Endodermal cell (in vitro differentiated cells): Measurements from ENCODE around the gene HSPB7. TPM values are rescaled to one million over a fixed set of nuclear protein-coding genes. Genes with fewer than 3 reads are reported as not detected.
A peak's percentile ranks its signal among the peaks of the same experiment; 100 is the strongest.

Experiments
- DNase-seq: peaks from one replicate; pipeline ENCODE4 v3.0.0-alpha.2; 2017
- H3K27ac ChIP-seq: 2 replicates; pipeline ENCODE4 v1.5.1; 2013; ENCODE audit warnings: mild to moderate bottlenecking, low read depth, low read length, moderate library complexity
- H3K27me3 ChIP-seq: 2 replicates; pipeline ENCODE4 v1.6.1; 2013; ENCODE audit warnings: mild to moderate bottlenecking, low read length, moderate library complexity; ENCODE audit not compliant: insufficient read depth, control insufficient read depth, poor library complexity, severe bottlenecking
- H3K36me3 ChIP-seq: 2 replicates; pipeline ENCODE4 v1.7.0; 2013; ENCODE audit warnings: mild to moderate bottlenecking, low read length, moderate library complexity; ENCODE audit not compliant: control insufficient read depth, insufficient read depth
- H3K4me1 ChIP-seq: one replicate; pipeline ENCODE4 v1.7.0; 2013; ENCODE audit warnings: low read length; ENCODE audit not compliant: control insufficient read depth, insufficient read depth
- H3K4me3 ChIP-seq: 2 replicates; pipeline ENCODE4 v1.5.1; 2013; ENCODE audit warnings: mild to moderate bottlenecking, low read length, moderate library complexity
- H3K9ac ChIP-seq: 2 replicates; pipeline ENCODE4 v1.6.1; 2013; ENCODE audit warnings: mild to moderate bottlenecking, low read length, moderate library complexity; ENCODE audit not compliant: poor library complexity, severe bottlenecking; ENCODE audit errors: extremely low read depth
- H3K9me3 ChIP-seq: 2 replicates; pipeline ENCODE4 v1.6.1; 2013; ENCODE audit warnings: mild to moderate bottlenecking, low read length, moderate library complexity; ENCODE audit not compliant: control insufficient read depth
- H3K27ac Mint-ChIP-seq: 2 replicates; pipeline ENCODE4 v1.8.0; 2020; ENCODE audit warnings: mixed read lengths
- H3K27me3 Mint-ChIP-seq: 2 replicates; pipeline ENCODE4 v1.8.0; 2021; ENCODE audit warnings: mild to moderate bottlenecking, mixed read lengths; ENCODE audit not compliant: insufficient read depth
- H3K36me3 Mint-ChIP-seq: 2 replicates; pipeline ENCODE4 v1.8.0; 2020; ENCODE audit warnings: low read depth, mixed read lengths
- H3K4me1 Mint-ChIP-seq: 2 replicates; pipeline ENCODE4 v1.8.0; 2020; ENCODE audit warnings: mixed read lengths
- H3K4me3 Mint-ChIP-seq: 2 replicates; pipeline ENCODE4 v1.8.0; 2020; ENCODE audit warnings: mild to moderate bottlenecking, moderate library complexity, mixed read lengths
- H3K9me3 Mint-ChIP-seq: 2 replicates; pipeline ENCODE4 v1.8.0; 2020; ENCODE audit warnings: mild to moderate bottlenecking, mixed read lengths
- WGBS, 2 experiments: methylation state at CpG; one replicate each; pipeline versions ENCODE4 v1.1.5 to v1.1.7; 2013; ENCODE audit warnings: missing lambda C conversion rate in 2 of 2, mixed read lengths in 1 of 2; ENCODE audit not compliant: insufficient coverage in 1 of 2, insufficient read length in 1 of 2; 5-methylcytosine and 5-hydroxymethylcytosine counted together
- total RNA-seq, 2 donors: library from RNA; stranded (reverse); fragmentation: NEBNext Ultra II Directional in 1 of 2; extraction: Animal tissue kit (Norgen Biotek cat#: 25700) in 1 of 2; gene quantifications; 2 replicates in 1 of 2; 3 replicates in 1 of 2; pipeline ENCODE4 v1.2.1, GENCODE V29; 2021
- TF ChIP-seq, protein P1 (sequence below): fragments of 200-600 bp; sonication (generic); conservative IDR thresholded peaks from 2 replicates; pipeline ENCODE4 v1.5.0; 2021; ENCODE audit warnings: antibody characterized with exemption, mild to moderate bottlenecking

The HSPB7 gene
- total RNA-seq, 2 donors from 2014 or later: 0.15 TPM; not detected in 1

DNA sequence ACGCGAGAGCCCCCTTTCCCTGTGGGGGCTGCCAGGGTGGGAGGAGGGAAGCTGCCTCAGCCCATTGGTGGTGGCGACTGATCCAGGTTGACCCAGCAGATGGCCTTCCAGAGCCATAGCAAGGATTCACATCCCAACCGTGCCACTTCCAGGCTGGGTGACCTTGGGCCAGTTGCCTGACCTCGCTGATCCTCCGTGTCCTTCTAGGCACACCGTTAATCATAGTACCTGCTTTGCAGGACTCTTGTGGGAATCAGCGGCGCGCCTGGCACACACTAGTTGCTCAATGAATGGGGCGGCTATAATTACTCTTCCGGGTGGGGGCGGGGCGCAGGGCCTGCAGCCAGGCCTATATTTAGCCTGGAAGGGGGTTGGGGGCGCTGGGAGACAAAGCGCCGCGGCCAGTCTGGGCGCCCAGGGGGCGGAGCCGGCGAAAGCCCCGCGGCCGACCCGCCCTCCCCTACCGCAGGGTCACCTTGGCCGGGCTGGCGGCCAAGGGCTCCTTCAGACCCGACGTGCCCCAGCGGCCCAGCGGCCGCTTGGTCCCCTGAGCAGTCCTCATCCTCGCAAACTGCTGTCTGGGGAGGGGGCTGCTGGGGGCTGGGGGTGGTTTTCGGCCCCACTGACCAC, 5.1 kb downstream of the HSPB7 start:
- TF ChIP-seq, protein P1, sequence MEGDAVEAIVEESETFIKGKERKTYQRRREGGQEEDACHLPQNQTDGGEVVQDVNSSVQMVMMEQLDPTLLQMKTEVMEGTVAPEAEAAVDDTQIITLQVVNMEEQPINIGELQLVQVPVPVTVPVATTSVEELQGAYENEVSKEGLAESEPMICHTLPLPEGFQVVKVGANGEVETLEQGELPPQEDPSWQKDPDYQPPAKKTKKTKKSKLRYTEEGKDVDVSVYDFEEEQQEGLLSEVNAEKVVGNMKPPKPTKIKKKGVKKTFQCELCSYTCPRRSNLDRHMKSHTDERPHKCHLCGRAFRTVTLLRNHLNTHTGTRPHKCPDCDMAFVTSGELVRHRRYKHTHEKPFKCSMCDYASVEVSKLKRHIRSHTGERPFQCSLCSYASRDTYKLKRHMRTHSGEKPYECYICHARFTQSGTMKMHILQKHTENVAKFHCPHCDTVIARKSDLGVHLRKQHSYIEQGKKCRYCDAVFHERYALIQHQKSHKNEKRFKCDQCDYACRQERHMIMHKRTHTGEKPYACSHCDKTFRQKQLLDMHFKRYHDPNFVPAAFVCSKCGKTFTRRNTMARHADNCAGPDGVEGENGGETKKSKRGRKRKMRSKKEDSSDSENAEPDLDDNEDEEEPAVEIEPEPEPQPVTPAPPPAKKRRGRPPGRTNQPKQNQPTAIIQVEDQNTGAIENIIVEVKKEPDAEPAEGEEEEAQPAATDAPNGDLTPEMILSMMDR: peak; percentile 22
- Mint-ChIP-seq H3K27me3 (no peaks in the 10 kb centered on the region), H3K9me3 (no peaks in the 10 kb centered on the region), H3K36me3 (no peaks in the 10 kb centered on the region), H3K27ac (peak overlapping the region; percentile 48), H3K4me1 (peaks cover 14% of the 10 kb centered on the region), H3K4me3 (peak overlapping the region; percentile 40)
- WGBS, 2 experiments: 11 to 13% methylated on average over 8 to 36 of the region's 36 CpGs
- DNase-seq: peak; percentile 93
- Histone ChIP-seq H3K27me3 (no peaks in the 10 kb centered on the region), H3K4me1 (peaks cover under 1% of the 10 kb centered on the region), H3K27ac (no peak overlapping the region), H3K9ac (peak overlapping the region; percentile 38), H3K4me3 (peak overlapping the region; percentile 56), H3K36me3 (no peaks in the 10 kb centered on the region), H3K9me3 (no peaks in the 10 kb centered on the region)

DNA sequence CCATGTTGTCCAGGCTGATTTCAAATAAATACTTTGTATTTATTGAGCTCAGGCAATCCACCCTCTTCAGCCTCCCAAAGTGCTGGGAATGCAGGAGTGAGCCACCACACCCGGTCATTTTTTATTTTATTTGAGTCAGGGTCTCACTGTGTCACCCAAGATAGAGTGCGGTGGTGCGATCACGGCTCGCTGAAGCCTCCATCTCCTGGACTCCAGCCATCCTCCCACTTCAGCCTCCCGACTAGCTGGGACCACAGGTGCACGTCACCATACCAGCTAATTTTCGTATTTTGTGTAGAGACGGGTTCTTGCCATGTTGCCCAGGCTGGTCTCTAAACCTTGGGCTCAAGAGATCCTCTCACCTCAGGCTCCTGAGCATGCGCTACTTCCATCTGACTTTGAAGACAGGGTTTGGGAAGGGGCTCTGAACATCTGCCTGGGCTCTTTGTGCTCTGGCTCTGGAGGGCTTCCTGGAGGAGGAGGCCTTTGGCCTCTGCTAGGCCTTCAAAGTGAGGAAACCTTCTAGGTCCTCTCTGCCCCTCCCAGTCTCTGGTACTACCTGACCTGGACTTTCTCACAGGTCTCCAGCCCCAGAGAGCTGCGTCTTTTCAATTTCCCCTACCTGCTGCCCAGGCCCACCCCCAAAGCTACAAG, 5.8 kb downstream of the HSPB7 start:
- Mint-ChIP-seq H3K9me3 (no peaks in the 10 kb centered on the region), H3K36me3 (no peaks in the 10 kb centered on the region), H3K4me1 (peaks cover 10% of the 10 kb centered on the region), H3K27ac (peak overlapping the region; percentile 48), H3K4me3 (peak overlapping the region; percentile 40), H3K27me3 (no peaks in the 10 kb centered on the region)
- Histone ChIP-seq H3K36me3 (no peaks in the 10 kb centered on the region), H3K27ac (no peak overlapping the region), H3K4me3 (no peak overlapping the region), H3K4me1 (no peaks in the 10 kb centered on the region), H3K27me3 (no peaks in the 10 kb centered on the region), H3K9me3 (no peaks in the 10 kb centered on the region), H3K9ac (no peak overlapping the region)
- DNase-seq: no peak
- TF ChIP-seq, protein P1: no peak
- 93 to 97% methylated on average over 10 to 11 of the region's 11 CpGs for WGBS, 2 experiments

DNA sequence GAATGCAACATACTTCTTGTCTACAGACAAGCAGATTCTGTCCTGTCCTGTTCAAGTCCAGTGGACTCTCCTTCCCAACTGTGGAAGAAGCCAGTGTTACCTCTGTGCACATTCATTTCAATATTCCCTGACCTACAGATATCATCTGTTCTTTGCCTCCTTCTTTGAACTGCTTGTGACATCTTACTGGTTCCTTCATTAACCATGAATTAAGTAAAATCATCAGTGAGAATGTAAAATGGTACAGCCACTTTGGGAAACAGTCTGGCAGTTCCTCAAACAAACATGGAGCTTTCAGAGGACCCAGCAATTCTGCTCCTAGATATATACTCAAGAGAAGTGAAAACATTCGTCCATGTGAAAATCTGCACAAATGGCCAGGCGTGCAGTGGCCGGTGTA, 7.0 kb downstream of the HSPB7 start:
- Histone ChIP-seq H3K27ac (no peak overlapping the region), H3K4me1 (no peaks in the 10 kb centered on the region), H3K27me3 (no peaks in the 10 kb centered on the region), H3K9ac (no peak overlapping the region), H3K36me3 (no peaks in the 10 kb centered on the region), H3K4me3 (no peak overlapping the region), H3K9me3 (no peaks in the 10 kb centered on the region)
- Mint-ChIP-seq H3K27me3 (no peaks in the 10 kb centered on the region), H3K27ac (no peak overlapping the region), H3K4me1 (peaks cover 10% of the 10 kb centered on the region), H3K9me3 (no peaks in the 10 kb centered on the region), H3K36me3 (no peaks in the 10 kb centered on the region), H3K4me3 (no peak overlapping the region)
- 88 to 93% methylated on average over 3 of the region's 3 CpGs for WGBS, 2 experiments
- TF ChIP-seq, protein P1: no peak
- no peak for DNase-seq
